Measurements from ENCODE around the gene SETD3. TPM values are rescaled to one million over a fixed set of nuclear protein-coding genes. Genes with fewer than 3 reads are reported as not detected.

Gene SETD3
- total RNA-seq, 2 donors from 2014 or later: 34.6 to 39.4 TPM

GRCh38 chr14:99522934-99523703, 42.5 kb upstream of the SETD3 start:
- H3K36me3 ChIP-seq (replicated peaks in 1 of 2; ENCODE audit: insufficient read depth in 1 of 2, low read depth in 2 of 2): no peaks in the 10 kb centered on the region
- no peak for DNase-seq
- no peak overlapping the region for H3K4me3 ChIP-seq
- peak overlapping the region in 1 of 4 donors; percentile 12 for H3K27ac ChIP-seq
- TF ChIP-seq POLR2A (IDR thresholded peaks at IDR 0.05): no peak
- TF ChIP-seq CTCF (IDR thresholded peaks at IDR 0.05): no peak
- intact Hi-C loops (cut with DNase I): no loop called here
- no peaks in the 10 kb centered on the region for H3K9me3 ChIP-seq
- no peak for ATAC-seq
- 59 to 69% methylated on average over 13 of the region's 14 CpGs for WGBS, 2 donors
- H3K27me3 ChIP-seq: no peaks in the 10 kb centered on the region
- H3K4me1 ChIP-seq: peaks cover 31% of the 10 kb centered on the region

GRCh38 chr14:99522457-99522891, 41.8 kb upstream of the SETD3 start:
- no peaks in the 10 kb centered on the region for H3K9me3 ChIP-seq
- no peaks in the 10 kb centered on the region for H3K36me3 ChIP-seq (replicated peaks in 1 of 2; ENCODE audit: insufficient read depth in 1 of 2, low read depth in 2 of 2)
- no peaks in the 10 kb centered on the region for H3K27me3 ChIP-seq
- WGBS, 2 donors: 60 to 66% methylated on average over 9 to 12 of the region's 12 CpGs
- no peak for DNase-seq
- H3K4me3 ChIP-seq: no peak overlapping the region
- peaks cover 36% of the 10 kb centered on the region for H3K4me1 ChIP-seq
- no peak for ATAC-seq
- TF ChIP-seq POLR2A (IDR thresholded peaks at IDR 0.05) (no peak), CTCF (IDR thresholded peaks at IDR 0.05) (no peak)
- intact Hi-C loops (cut with DNase I): no loop called here
- peak overlapping the region in 1 of 4 donors; percentile 12 for H3K27ac ChIP-seq

GRCh38 chr14:99522025-99522401, 41.4 kb upstream of the SETD3 start:
- DNase-seq (no peak), ATAC-seq (no peak)
- WGBS, 2 donors: 82 to 85% methylated on average over 18 of the region's 18 CpGs
- no peak overlapping the region for H3K27ac ChIP-seq
- TF ChIP-seq POLR2A (IDR thresholded peaks at IDR 0.05) (no peak), CTCF (IDR thresholded peaks at IDR 0.05) (no peak)
- H3K27me3 ChIP-seq: no peaks in the 10 kb centered on the region
- H3K4me3 ChIP-seq: no peak overlapping the region
- intact Hi-C loops (cut with DNase I): no loop called here
- H3K36me3 ChIP-seq (replicated peaks in 1 of 2; ENCODE audit: insufficient read depth in 1 of 2, low read depth in 2 of 2): no peaks in the 10 kb centered on the region
- H3K9me3 ChIP-seq: no peaks in the 10 kb centered on the region
- peaks cover 36% of the 10 kb centered on the region for H3K4me1 ChIP-seq

GRCh38 chr14:99521176-99522024, 40.7 kb upstream of the SETD3 start:
- TF ChIP-seq POLR2A (IDR thresholded peaks at IDR 0.05): no peak
- no peak for TF ChIP-seq CTCF (IDR thresholded peaks at IDR 0.05)
- H3K4me1 ChIP-seq: peaks cover 36% of the 10 kb centered on the region

More at GRCh38 chr14:99521176-99522024, 40.7 kb upstream of the SETD3 start:
- no peaks in the 10 kb centered on the region for H3K9me3 ChIP-seq
- H3K27ac ChIP-seq: no peak overlapping the region
- H3K36me3 ChIP-seq (replicated peaks in 1 of 2; ENCODE audit: insufficient read depth in 1 of 2, low read depth in 2 of 2): no peaks in the 10 kb centered on the region
- DNase-seq (no peak), ATAC-seq (no peak)
- intact Hi-C loops (cut with DNase I): loop anchor here (2.0 kb wide), 1 partner anchor 105 kb away; no protein-coding TSS in a partner anchor
- no peaks in the 10 kb centered on the region for H3K27me3 ChIP-seq
- WGBS, 2 donors: 88 to 89% methylated on average over 15 to 19 of the region's 25 CpGs
- H3K4me3 ChIP-seq: no peak overlapping the region
